ENCODE measurements around the gene NFE2L1. TPM values are rescaled to one million over a fixed set of nuclear protein-coding genes. Genes with fewer than 3 reads are reported as not detected.

NFE2L1 gene
- polyA plus RNA-seq, 1 of the 3 experiments (the other 2 are of a cell fraction), result 159 TPM

GRCh38 chr17:48028736-48029135 is 19.4 kb upstream of the NFE2L1 start:
- Histone ChIP-seq H2AFZ (ENCODE audit: low read depth) (no peak overlapping the region), H3K79me2 (ENCODE audit: insufficient read depth) (no peaks in the 10 kb centered on the region), H3K4me2 (no peak overlapping the region), H3K27ac (ENCODE audit: low read depth in 2 of 2, low read length in 1 of 2) (no peak overlapping the region), H3K9me3 (no peaks in the 10 kb centered on the region), H3F3A (replicated peaks; ENCODE audit: insufficient read depth) (peaks cover 28% of the 10 kb centered on the region), H3K4me3 (ENCODE audit: low read depth in 2 of 2, low read length in 1 of 2) (no peak overlapping the region), H3K27me3 (ENCODE audit: insufficient read depth) (no peaks in the 10 kb centered on the region), H3K9ac (no peak overlapping the region), H3K9me2 (no peaks in the 10 kb centered on the region), H4K20me1 (ENCODE audit: insufficient read depth) (no peaks in the 10 kb centered on the region), H3K4me1 (ENCODE audit: control insufficient read depth in 1 of 2, insufficient read depth in 2 of 2, low read depth in 1 of 2, low read length in 1 of 2) (peaks cover 14 to 26% of the 10 kb centered on the region in 2 experiments; a peak in 3 of 4 replicates), H3K36me3 (replicated peaks in 1 of 2; ENCODE audit: control insufficient read depth in 1 of 2, insufficient read depth in 2 of 2, low read length in 1 of 2) (no peaks in the 10 kb centered on the region)
- ChIA-PET CTCF (interaction anchor here (1.0 to 31.3 kb wide), 4 partner anchors 9 to 101 kb away, joined by 3 to 1200 read pairs (median 119); partner anchors contain the start of genes COPZ2 and NFE2L1), POLR2A (interaction anchor here (3.0 kb wide), 1 partner anchor 20 kb away, joined by 27 read pairs; the partner anchor contains the start of gene NFE2L1)
- TF ChIP-seq EP300 (IDR thresholded peaks at IDR 0.05; ENCODE audit: borderline replicate concordance in 1 of 2, low read depth in 1 of 2, low read length in 1 of 2) (no peak), RCOR1 (IDR thresholded peaks at IDR 0.05; ENCODE audit: low read length) (no peak), RFX5 (IDR thresholded peaks at IDR 0.05; ENCODE audit: low read length) (no peak), ELF1 (IDR thresholded peaks at IDR 0.05) (no peak), MEF2A (IDR thresholded peaks at IDR 0.05; ENCODE audit: borderline replicate concordance, low read depth) (no peak), YY1 (IDR thresholded peaks at IDR 0.05; ENCODE audit: low read depth) (no peak), GABPA (IDR thresholded peaks at IDR 0.05; ENCODE audit: low read depth) (no peak), ZBTB33 (IDR thresholded peaks at IDR 0.05; ENCODE audit: borderline replicate concordance, low read depth) (no peak), FOSL2 (IDR thresholded peaks at IDR 0.05; ENCODE audit: borderline replicate concordance, low read depth) (no peak), FOXM1 (IDR thresholded peaks at IDR 0.05; ENCODE audit: low read depth) (no peak), SIN3A (IDR thresholded peaks at IDR 0.05; ENCODE audit: borderline replicate concordance, low read depth, low read length) (no peak), TAF1 (IDR thresholded peaks at IDR 0.05; ENCODE audit: borderline replicate concordance, low read depth, low read length) (no peak)
- no peak for DNase-seq
- WGBS (ENCODE audit: low lambda C conversion rate), result 100% methylated on average over 1 of the region's 1 CpG

DNA sequence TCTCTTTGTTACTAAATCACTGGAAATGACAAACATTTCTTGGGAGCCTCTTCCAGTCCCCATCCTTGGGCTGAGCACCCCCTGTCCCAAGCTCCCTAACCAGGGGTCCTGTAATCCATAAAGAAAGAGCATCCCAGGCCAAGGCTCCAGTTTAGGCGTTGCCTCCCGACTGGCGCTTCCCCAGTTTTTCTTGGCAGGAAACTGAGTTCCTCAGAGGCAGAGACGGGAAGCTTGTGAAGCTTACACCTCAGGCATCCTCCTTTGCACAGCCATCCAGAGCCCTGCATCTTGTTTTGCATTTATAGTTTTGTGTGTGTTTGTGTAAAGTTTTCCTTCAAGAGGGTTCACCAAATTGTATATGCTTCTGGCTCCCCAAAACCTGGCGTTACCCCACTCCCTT is 17.6 kb upstream of the NFE2L1 start:
- no peaks in the 10 kb centered on the region for H3K27me3 ChIP-seq (ENCODE audit: insufficient read depth)
- H3K79me2 ChIP-seq (ENCODE audit: insufficient read depth), result no peaks in the 10 kb centered on the region
- 76% methylated on average over 5 of the region's 5 CpGs for WGBS (ENCODE audit: low lambda C conversion rate)
- H3K4me3 ChIP-seq (ENCODE audit: low read depth in 2 of 2, low read length in 1 of 2), result no peak overlapping the region
- no peak overlapping the region for H3K9ac ChIP-seq
- no peaks in the 10 kb centered on the region for H3K9me3 ChIP-seq
- H3K27ac ChIP-seq (ENCODE audit: low read depth in 2 of 2, low read length in 1 of 2), result no peak overlapping the region
- H3K36me3 ChIP-seq (replicated peaks in 1 of 2; ENCODE audit: control insufficient read depth in 1 of 2, insufficient read depth in 2 of 2, low read length in 1 of 2), result no peaks in the 10 kb centered on the region
- POLR2A ChIA-PET, result interaction anchor here (2.9 kb wide), 1 partner anchor 17 kb away, joined by 16 read pairs; the partner anchor contains the start of gene NFE2L1
- H2AFZ ChIP-seq (ENCODE audit: low read depth), result no peak overlapping the region
- DNase-seq, result no peak
- peaks cover 14% of the 10 kb centered on the region for H3F3A ChIP-seq (replicated peaks; ENCODE audit: insufficient read depth)
- CTCF ChIA-PET, result interaction anchor here (0.9 to 31.3 kb wide), 5 partner anchors 12 to 588 kb away, joined by 3 to 1200 read pairs (median 11); partner anchors contain the start of gene NFE2L1
- no peak overlapping the region for H3K4me2 ChIP-seq
- H3K9me2 ChIP-seq, result no peaks in the 10 kb centered on the region
- H3K4me1 ChIP-seq (ENCODE audit: control insufficient read depth in 1 of 2, insufficient read depth in 2 of 2, low read depth in 1 of 2, low read length in 1 of 2), result peaks cover 8 to 14% of the 10 kb centered on the region in 2 experiments; a peak in 3 of 4 replicates
- no peaks in the 10 kb centered on the region for H4K20me1 ChIP-seq (ENCODE audit: insufficient read depth)
- TF ChIP-seq NRF1 (IDR thresholded peaks at IDR 0.05; ENCODE audit: low read depth, low read length), result no peak
- TF ChIP-seq, protein P1, sequence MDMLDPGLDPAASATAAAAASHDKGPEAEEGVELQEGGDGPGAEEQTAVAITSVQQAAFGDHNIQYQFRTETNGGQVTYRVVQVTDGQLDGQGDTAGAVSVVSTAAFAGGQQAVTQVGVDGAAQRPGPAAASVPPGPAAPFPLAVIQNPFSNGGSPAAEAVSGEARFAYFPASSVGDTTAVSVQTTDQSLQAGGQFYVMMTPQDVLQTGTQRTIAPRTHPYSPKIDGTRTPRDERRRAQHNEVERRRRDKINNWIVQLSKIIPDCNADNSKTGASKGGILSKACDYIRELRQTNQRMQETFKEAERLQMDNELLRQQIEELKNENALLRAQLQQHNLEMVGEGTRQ (IDR thresholded peaks at IDR 0.05; ENCODE audit: borderline replicate concordance, low read depth, low read length), result no peak
- TF ChIP-seq RXRA (IDR thresholded peaks at IDR 0.05; ENCODE audit: borderline replicate concordance, low read depth), result no peak
- TF ChIP-seq, protein P2, sequence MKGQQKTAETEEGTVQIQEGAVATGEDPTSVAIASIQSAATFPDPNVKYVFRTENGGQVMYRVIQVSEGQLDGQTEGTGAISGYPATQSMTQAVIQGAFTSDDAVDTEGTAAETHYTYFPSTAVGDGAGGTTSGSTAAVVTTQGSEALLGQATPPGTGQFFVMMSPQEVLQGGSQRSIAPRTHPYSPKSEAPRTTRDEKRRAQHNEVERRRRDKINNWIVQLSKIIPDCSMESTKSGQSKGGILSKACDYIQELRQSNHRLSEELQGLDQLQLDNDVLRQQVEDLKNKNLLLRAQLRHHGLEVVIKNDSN (IDR thresholded peaks at IDR 0.05; ENCODE audit: borderline replicate concordance, low read depth), result no peak
- no peak for TF ChIP-seq RFX5 (IDR thresholded peaks at IDR 0.05; ENCODE audit: low read length)
- TF ChIP-seq MEF2A (IDR thresholded peaks at IDR 0.05; ENCODE audit: borderline replicate concordance, low read depth), result no peak
- no peak for TF ChIP-seq MXI1 (IDR thresholded peaks at IDR 0.05; ENCODE audit: low read depth, low read length)
- TF ChIP-seq EZH2phosphoT487 (IDR thresholded peaks at IDR 0.05; ENCODE audit: borderline replicate concordance, low read depth), result no peak
- TF ChIP-seq GABPA (IDR thresholded peaks at IDR 0.05; ENCODE audit: low read depth), result no peak
- TF ChIP-seq, protein P3, sequence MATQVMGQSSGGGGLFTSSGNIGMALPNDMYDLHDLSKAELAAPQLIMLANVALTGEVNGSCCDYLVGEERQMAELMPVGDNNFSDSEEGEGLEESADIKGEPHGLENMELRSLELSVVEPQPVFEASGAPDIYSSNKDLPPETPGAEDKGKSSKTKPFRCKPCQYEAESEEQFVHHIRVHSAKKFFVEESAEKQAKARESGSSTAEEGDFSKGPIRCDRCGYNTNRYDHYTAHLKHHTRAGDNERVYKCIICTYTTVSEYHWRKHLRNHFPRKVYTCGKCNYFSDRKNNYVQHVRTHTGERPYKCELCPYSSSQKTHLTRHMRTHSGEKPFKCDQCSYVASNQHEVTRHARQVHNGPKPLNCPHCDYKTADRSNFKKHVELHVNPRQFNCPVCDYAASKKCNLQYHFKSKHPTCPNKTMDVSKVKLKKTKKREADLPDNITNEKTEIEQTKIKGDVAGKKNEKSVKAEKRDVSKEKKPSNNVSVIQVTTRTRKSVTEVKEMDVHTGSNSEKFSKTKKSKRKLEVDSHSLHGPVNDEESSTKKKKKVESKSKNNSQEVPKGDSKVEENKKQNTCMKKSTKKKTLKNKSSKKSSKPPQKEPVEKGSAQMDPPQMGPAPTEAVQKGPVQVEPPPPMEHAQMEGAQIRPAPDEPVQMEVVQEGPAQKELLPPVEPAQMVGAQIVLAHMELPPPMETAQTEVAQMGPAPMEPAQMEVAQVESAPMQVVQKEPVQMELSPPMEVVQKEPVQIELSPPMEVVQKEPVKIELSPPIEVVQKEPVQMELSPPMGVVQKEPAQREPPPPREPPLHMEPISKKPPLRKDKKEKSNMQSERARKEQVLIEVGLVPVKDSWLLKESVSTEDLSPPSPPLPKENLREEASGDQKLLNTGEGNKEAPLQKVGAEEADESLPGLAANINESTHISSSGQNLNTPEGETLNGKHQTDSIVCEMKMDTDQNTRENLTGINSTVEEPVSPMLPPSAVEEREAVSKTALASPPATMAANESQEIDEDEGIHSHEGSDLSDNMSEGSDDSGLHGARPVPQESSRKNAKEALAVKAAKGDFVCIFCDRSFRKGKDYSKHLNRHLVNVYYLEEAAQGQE (IDR thresholded peaks at IDR 0.05; ENCODE audit: low read depth, low read length), result no peak
- no peak for TF ChIP-seq NFIC (IDR thresholded peaks at IDR 0.05; ENCODE audit: borderline replicate concordance)

Measured in SK-N-SH (cell line).